Lower lobe of right lung (tissue), 2 donors: Measurements from ENCODE around the gene IP6K3. TPM values are rescaled to one million over a fixed set of nuclear protein-coding genes. Genes with fewer than 3 reads are reported as not detected.

Experiments used
- ATAC-seq, 2 donors: fragments of 200-7000 bp; cut with Tn5 transposase; one replicate each; pipeline ENCODE4 v1.9.1; 2020 to 2022; ENCODE audit warnings: mild to moderate bottlenecking in 2 of 2, moderate library complexity in 2 of 2
- DNase-seq: peaks from one replicate; pipeline ENCODE4 v3.0.0-alpha.2; 2020
- H3K27ac ChIP-seq: fragments of 200-600 bp; one replicate; pipeline ENCODE4 v1.8.0; 2022
- H3K27me3 ChIP-seq: fragments of 200-600 bp; one replicate; pipeline ENCODE4 v1.8.0; 2022; ENCODE audit warnings: low read depth
- H3K36me3 ChIP-seq: fragments of 200-600 bp; one replicate; pipeline ENCODE4 v1.8.0; 2022; ENCODE audit warnings: mild to moderate bottlenecking
- H3K4me1 ChIP-seq: fragments of 200-600 bp; one replicate; pipeline ENCODE4 v1.8.0; 2022
- H3K4me3 ChIP-seq: fragments of 200-600 bp; one replicate; pipeline ENCODE4 v1.8.0; 2022; ENCODE audit warnings: mild to moderate bottlenecking
- H3K9me3 ChIP-seq: fragments of 200-600 bp; one replicate; pipeline ENCODE4 v1.8.0; 2022
- CTCF ChIP-seq: fragments of 200-600 bp; IDR thresholded peaks from one replicate; pipeline ENCODE4 v1.8.0; 2022; ENCODE audit warnings: antibody characterized with exemption, mild to moderate bottlenecking
- intact Hi-C: fragments of 100-400 bp; cut with DNase I; formaldehyde crosslinking; loops from one replicate; pipeline ENCODE4 v1.11.0; 2022
- total RNA-seq: library from RNA; stranded (reverse); fragmentation: NEBNext Ultra II Directional; extraction: Animal tissue kit (Norgen Biotek cat#: 25700); gene quantifications from one replicate; pipeline ENCODE4 v1.2.1, GENCODE V29; 2021
- donor health status: DM: no; HTN: yes; CAD: no; lungs with severe emphysema.

IP6K3 gene
- total RNA-seq, 1 donor from 2014 or later: 3.5 TPM

GRCh38 chr6:33781131-33781975, 34.6 kb upstream of the IP6K3 start:
- peak in 1 of 2 donors; percentile 20 for ATAC-seq
- peaks cover 26% of the 10 kb centered on the region for H3K4me1 ChIP-seq
- TF ChIP-seq CTCF: no peak
- H3K27me3 ChIP-seq: no peaks in the 10 kb centered on the region
- intact Hi-C loops: no loop called here
- H3K27ac ChIP-seq: no peak overlapping the region
- peaks cover 96% of the 10 kb centered on the region for H3K36me3 ChIP-seq
- no peak overlapping the region for H3K4me3 ChIP-seq
- DNase-seq: no peak
- H3K9me3 ChIP-seq: no peaks in the 10 kb centered on the region

DNA sequence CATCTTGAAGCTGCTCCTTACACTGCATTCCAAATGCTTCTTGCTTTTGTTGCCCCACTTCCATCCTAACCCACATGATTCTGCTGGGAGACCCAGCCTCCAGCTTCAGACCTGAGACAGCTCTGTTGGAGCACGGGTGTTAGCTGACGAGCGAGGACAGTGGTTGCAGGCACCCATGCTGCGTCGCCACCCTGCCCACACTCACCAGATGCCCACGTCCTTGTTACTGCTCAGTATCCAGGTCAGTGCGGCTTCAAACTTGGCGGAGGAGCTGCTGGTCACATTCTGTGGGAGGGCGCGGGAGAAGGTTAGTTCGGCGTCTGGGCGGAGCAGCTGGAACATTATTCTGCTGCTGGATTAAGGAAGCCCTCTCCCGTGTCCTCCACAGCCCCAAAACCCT, 33.2 kb upstream of the IP6K3 start:
- no peak overlapping the region for H3K27ac ChIP-seq
- intact Hi-C loops: no loop called here
- no peaks in the 10 kb centered on the region for H3K27me3 ChIP-seq
- DNase-seq (no peak), ATAC-seq (no peak)
- H3K4me3 ChIP-seq: no peak overlapping the region
- TF ChIP-seq CTCF: no peak
- H3K9me3 ChIP-seq: no peaks in the 10 kb centered on the region
- H3K4me1 ChIP-seq: peaks cover 12% of the 10 kb centered on the region
- H3K36me3 ChIP-seq: peaks cover 100% of the 10 kb centered on the region

DNA sequence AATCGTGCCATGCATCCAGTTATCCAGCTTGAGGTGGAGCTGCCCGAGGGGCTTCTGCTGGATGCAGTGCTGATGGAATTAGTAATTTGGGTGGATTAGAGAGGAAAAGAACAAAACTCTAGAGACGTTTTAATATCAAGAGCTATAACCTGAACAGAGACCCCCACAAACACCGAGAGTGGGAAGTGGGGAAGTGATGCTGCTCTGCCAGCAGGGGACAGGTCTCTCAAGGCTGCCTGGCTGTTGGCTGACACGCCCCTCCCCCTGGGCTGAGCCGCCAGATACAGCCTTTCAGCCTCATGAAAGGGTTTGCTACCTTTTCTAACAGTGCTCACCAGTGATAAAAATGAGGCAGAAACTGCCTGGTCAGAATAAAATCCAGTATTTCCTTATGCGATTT, 32.6 kb upstream of the IP6K3 start:
- Histone ChIP-seq H3K27ac (no peak overlapping the region), H3K27me3 (no peaks in the 10 kb centered on the region), H3K9me3 (no peaks in the 10 kb centered on the region), H3K4me3 (no peak overlapping the region), H3K4me1 (peaks cover 6% of the 10 kb centered on the region), H3K36me3 (peaks cover 100% of the 10 kb centered on the region)
- no peak for TF ChIP-seq CTCF
- ATAC-seq: no peak
- intact Hi-C loops: no loop called here
- DNase-seq: no peak

DNA sequence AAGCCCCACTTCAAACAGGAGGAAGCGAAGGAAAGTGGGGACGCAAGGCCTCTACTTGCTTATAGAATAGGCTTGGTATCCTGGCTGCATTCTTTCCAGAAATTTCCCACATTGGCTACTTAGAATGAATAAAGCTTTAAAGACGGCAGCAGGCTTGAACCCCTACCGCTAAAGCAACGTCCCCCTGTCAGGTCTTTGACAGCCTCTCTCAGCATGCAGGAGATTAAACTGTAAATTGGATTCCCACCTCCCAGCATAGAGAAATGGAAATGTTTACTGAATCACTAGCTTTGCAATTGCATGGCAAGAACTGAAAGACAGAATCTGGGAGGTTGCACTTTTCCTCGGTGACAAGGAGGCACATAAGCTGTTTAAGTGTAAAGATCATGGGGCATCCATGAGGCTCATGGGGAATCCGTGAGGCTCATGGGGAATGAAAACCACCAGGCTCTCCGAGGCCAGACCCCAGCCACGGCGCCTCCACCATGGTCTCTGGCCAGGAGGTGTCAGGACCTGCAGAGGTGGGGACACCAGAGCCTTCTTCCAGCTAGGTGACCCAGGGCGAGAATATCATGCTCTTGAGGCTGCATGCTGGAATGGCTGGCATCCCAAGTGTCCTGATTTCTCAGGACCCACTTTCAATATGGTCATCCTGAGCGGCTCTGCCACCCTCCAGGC, 31.9 kb upstream of the IP6K3 start:
- Histone ChIP-seq H3K4me3 (no peak overlapping the region), H3K4me1 (peaks cover 4% of the 10 kb centered on the region), H3K36me3 (peaks cover 100% of the 10 kb centered on the region), H3K27me3 (no peaks in the 10 kb centered on the region), H3K27ac (no peak overlapping the region), H3K9me3 (no peaks in the 10 kb centered on the region)
- no peak for TF ChIP-seq CTCF
- DNase-seq (no peak), ATAC-seq (no peak)
- intact Hi-C loops: no loop called here

DNA sequence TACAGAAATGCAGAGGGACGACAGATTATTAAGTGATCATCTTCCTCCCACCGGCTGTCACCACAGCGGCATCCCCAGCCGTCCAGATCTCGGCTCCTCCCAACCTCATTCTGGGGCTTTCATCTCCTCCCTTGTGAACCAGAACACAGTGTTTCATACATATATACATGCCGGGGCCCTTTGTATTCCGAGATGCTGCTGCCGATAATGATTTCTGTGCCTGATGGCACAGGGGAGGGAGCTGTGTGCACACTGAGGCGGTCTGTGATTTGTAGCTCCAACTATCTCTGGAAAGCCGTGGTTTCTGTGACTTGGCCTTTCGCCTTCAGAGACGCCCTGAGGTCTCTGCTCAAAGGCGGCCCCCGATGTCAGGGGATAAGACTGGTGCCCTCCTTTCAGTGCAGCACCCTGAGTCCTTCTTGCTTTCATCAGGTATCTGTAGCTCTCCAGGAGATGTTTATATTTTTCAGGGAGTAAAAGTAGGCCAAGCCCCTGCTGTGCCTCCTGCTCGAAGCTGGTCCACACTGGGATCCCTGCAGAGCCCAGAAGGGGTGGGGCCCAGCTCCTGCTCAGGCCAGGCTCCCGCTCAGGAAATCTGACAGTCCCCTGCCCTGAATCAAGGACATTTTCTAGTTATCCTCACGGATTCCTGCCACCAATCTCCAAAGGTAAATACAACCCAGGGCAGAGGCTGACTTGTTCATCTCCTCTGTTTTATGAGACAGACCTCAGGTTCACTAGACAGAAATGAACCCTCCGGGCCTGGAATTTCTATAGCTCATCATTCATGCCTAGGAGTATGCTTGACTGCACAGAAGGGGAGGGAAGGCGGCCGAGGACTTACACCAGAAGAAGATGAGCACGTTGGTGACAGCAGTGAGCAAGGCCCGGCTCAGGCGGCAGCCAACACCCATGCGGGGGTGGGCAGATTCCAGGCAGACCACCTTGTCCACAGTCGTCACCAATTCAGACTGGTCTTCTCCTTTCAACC, 31.0 kb upstream of the IP6K3 start:
- no peak for DNase-seq
- H3K9me3 ChIP-seq: no peaks in the 10 kb centered on the region
- H3K36me3 ChIP-seq: peaks cover 100% of the 10 kb centered on the region
- TF ChIP-seq CTCF: no peak
- peaks cover 9% of the 10 kb centered on the region for H3K4me1 ChIP-seq
- H3K27ac ChIP-seq: no peak overlapping the region
- H3K27me3 ChIP-seq: no peaks in the 10 kb centered on the region
- no peak for ATAC-seq
- intact Hi-C loops: no loop called here
- no peak overlapping the region for H3K4me3 ChIP-seq
